Ectodermal cell (in vitro differentiated cells): Measurements from ENCODE around the gene FBXW11.
"Not testable (repeated sequence)": the region's sequence is repeated elsewhere in the genome, so short reads cannot be mapped to it uniquely, and the experiment has no call there.

Experiments used
- H3K27ac ChIP-seq: 2 replicates; pipeline ENCODE4 v1.7.0; 2013; ENCODE audit warnings: mild to moderate bottlenecking, low read depth, low read length; ENCODE audit not compliant: insufficient read depth, poor library complexity, severe bottlenecking
- H3K27me3 ChIP-seq: 2 replicates; pipeline ENCODE4 v1.7.0; 2013; ENCODE audit warnings: mild to moderate bottlenecking, low read length; ENCODE audit not compliant: insufficient read depth, control insufficient read depth, poor library complexity, severe bottlenecking
- H3K36me3 ChIP-seq: one replicate; pipeline ENCODE4 v1.7.0; 2013; ENCODE audit warnings: low read length; ENCODE audit not compliant: control insufficient read depth, insufficient read depth
- H3K4me1 ChIP-seq: one replicate; pipeline ENCODE4 v1.7.0; 2013; ENCODE audit warnings: low read length; ENCODE audit not compliant: control insufficient read depth, insufficient read depth
- H3K4me3 ChIP-seq: 2 replicates; pipeline ENCODE4 v1.7.0; 2013; ENCODE audit warnings: low read depth, low read length, control low read depth; ENCODE audit not compliant: insufficient read depth
- H3K9me3 ChIP-seq: 2 replicates; pipeline ENCODE4 v1.7.0; 2013; ENCODE audit warnings: mild to moderate bottlenecking, low read length, moderate library complexity; ENCODE audit not compliant: control insufficient read depth
- WGBS, 2 experiments: methylation state at CpG; one replicate each; pipeline ENCODE4 v1.1.7; 2013; ENCODE audit warnings: missing lambda C conversion rate in 2 of 2; 5-methylcytosine and 5-hydroxymethylcytosine counted together

The FBXW11 gene

GRCh38 chr5:171920765-171921391, 85.6 kb downstream of the FBXW11 start:
- Histone ChIP-seq H3K4me1 (no peaks in the 10 kb centered on the region), H3K36me3 (no peaks in the 10 kb centered on the region), H3K27ac (no peak overlapping the region), H3K27me3 (no peaks in the 10 kb centered on the region), H3K4me3 (no peak overlapping the region), H3K9me3 (no peaks in the 10 kb centered on the region)
- WGBS, 2 experiments = 92 to 93% methylated on average over 4 to 6 of the region's 6 CpGs

GRCh38 chr5:171915700-171916099, 90.7 kb downstream of the FBXW11 start:
- H3K4me3 ChIP-seq, H3K4me1 ChIP-seq, H3K9me3 ChIP-seq, H3K27ac ChIP-seq, H3K27me3 ChIP-seq, H3K36me3 ChIP-seq: not testable (repeated sequence)
- WGBS, 2 experiments = 92 to 98% methylated on average over 2 to 3 of the region's 4 CpGs

- H3K4me3 ChIP-seq = no peak overlapping the region
- H3K4me1 ChIP-seq = no peaks in the 10 kb centered on the region
- H3K27me3 ChIP-seq = no peaks in the 10 kb centered on the region
- no peaks in the 10 kb centered on the region for H3K9me3 ChIP-seq
- no peaks in the 10 kb centered on the region for H3K36me3 ChIP-seq
- WGBS, 2 experiments = 85 to 91% methylated on average over 5 of the region's 5 CpGs
- H3K27ac ChIP-seq = no peak overlapping the region
These were observed 91.6 kb downstream of the FBXW11 start for GRCh38 chr5:171914726-171915338.

- Histone ChIP-seq H3K4me3 (no peak overlapping the region), H3K4me1 (no peaks in the 10 kb centered on the region), H3K36me3 (no peaks in the 10 kb centered on the region), H3K27ac (no peak overlapping the region), H3K9me3 (no peaks in the 10 kb centered on the region), H3K27me3 (no peaks in the 10 kb centered on the region)
These were observed 92.5 kb downstream of the FBXW11 start for GRCh38 chr5:171913987-171914273.

GRCh38 chr5:171911152-171911551, 95.3 kb downstream of the FBXW11 start:
- Histone ChIP-seq H3K9me3 (no peaks in the 10 kb centered on the region), H3K36me3 (no peaks in the 10 kb centered on the region), H3K4me1 (no peaks in the 10 kb centered on the region), H3K4me3 (no peak overlapping the region), H3K27me3 (no peaks in the 10 kb centered on the region), H3K27ac (no peak overlapping the region)
- 85 to 88% methylated on average over 2 of the region's 2 CpGs for WGBS, 2 experiments

- no peak overlapping the region for H3K27ac ChIP-seq
- H3K4me3 ChIP-seq = no peak overlapping the region
- H3K4me1 ChIP-seq = no peaks in the 10 kb centered on the region
- H3K27me3 ChIP-seq = no peaks in the 10 kb centered on the region
- H3K36me3 ChIP-seq = no peaks in the 10 kb centered on the region
- H3K9me3 ChIP-seq = no peaks in the 10 kb centered on the region
- WGBS, 2 experiments = 92 to 96% methylated on average over 3 of the region's 3 CpGs
These were observed 97.8 kb downstream of the FBXW11 start for GRCh38 chr5:171908638-171909037.

GRCh38 chr5:171907725-171908343, 98.6 kb downstream of the FBXW11 start:
- Histone ChIP-seq H3K27ac (no peak overlapping the region), H3K9me3 (no peaks in the 10 kb centered on the region)
- 40 to 44% methylated on average over 3 to 4 of the region's 4 CpGs for WGBS, 2 experiments

GRCh38 chr5:171906703-171907590, 99.5 kb downstream of the FBXW11 start:
- Histone ChIP-seq H3K9me3 (no peaks in the 10 kb centered on the region), H3K27me3 (no peaks in the 10 kb centered on the region), H3K27ac (no peak overlapping the region), H3K4me3 (no peak overlapping the region), H3K36me3 (no peaks in the 10 kb centered on the region), H3K4me1 (no peaks in the 10 kb centered on the region)
- 91 to 92% methylated on average over 6 of the region's 7 CpGs for WGBS, 2 experiments

More at GRCh38 chr5:171907725-171908343, 98.6 kb downstream of the FBXW11 start:
- no peak overlapping the region for H3K4me3 ChIP-seq
- H3K36me3 ChIP-seq = no peaks in the 10 kb centered on the region
- H3K27me3 ChIP-seq = no peaks in the 10 kb centered on the region
- H3K4me1 ChIP-seq = no peaks in the 10 kb centered on the region

- WGBS, 2 experiments = 53 to 60% methylated on average over 4 of the region's 4 CpGs
- H3K4me3 ChIP-seq = no peak overlapping the region
- H3K27me3 ChIP-seq = no peaks in the 10 kb centered on the region
- no peaks in the 10 kb centered on the region for H3K9me3 ChIP-seq
- no peaks in the 10 kb centered on the region for H3K4me1 ChIP-seq
- no peaks in the 10 kb centered on the region for H3K36me3 ChIP-seq
- no peak overlapping the region for H3K27ac ChIP-seq
These were observed 100.3 kb downstream of the FBXW11 start for GRCh38 chr5:171906066-171906570.

- H3K4me1 ChIP-seq = no peaks in the 10 kb centered on the region
- no peaks in the 10 kb centered on the region for H3K9me3 ChIP-seq
- no peak overlapping the region for H3K4me3 ChIP-seq
- H3K27ac ChIP-seq = no peak overlapping the region
- no peaks in the 10 kb centered on the region for H3K36me3 ChIP-seq
- no peaks in the 10 kb centered on the region for H3K27me3 ChIP-seq
These were observed 101.6 kb downstream of the FBXW11 start for GRCh38 chr5:171904886-171905285.
